ENCODE measurements around the gene GZF1.
"Not testable (repeated sequence)": the region's sequence is repeated elsewhere in the genome, so short reads cannot be mapped to it uniquely, and the experiment has no call there.

Gene GZF1

GRCh38 chr20:23347791-23348190 lies 14.2 kb upstream of the GZF1 start:
- FAIRE-seq = no peak

- not testable (repeated sequence) for FAIRE-seq
These were observed 13.5 kb upstream of the GZF1 start for GRCh38 chr20:23348510-23348909.

GRCh38 chr20:23349338-23350195 lies 12.4 kb upstream of the GZF1 start:
- FAIRE-seq = peak; percentile 43

GRCh38 chr20:23350196-23350903 lies 11.6 kb upstream of the GZF1 start, which contains the start of gene NXT1:
TSS of gene NXT1 (plus strand) at chr20:23350791. CDS start at chr20:23354042, 3,251 bp downstream.
- peak; percentile 70 for FAIRE-seq

- FAIRE-seq = no peak
These were observed 10.8 kb upstream of the GZF1 start for GRCh38 chr20:23350904-23351838.

DNA sequence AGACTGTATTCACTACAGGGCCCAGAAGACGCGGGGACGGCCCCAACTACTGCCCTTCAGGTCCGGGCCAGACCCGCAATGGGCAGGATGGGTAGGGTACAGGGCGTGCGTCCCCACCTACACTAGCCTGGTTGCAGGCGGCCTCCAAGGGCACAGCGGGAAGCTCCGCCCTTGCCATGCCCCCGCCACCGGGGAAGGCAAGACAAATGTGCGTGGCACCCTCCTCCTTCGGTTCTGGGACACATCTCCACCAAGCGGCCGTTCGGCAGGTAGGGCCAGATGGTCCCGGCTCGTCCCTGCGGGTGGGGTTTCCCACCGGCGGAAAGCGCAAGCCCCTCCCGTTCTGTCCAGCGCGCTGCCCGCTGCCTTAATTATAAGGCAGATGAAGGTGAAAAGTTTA lies 5.8 kb upstream of the GZF1 start:
- no peak for FAIRE-seq

- peak; percentile 41 for FAIRE-seq
These were observed 4.0 kb upstream of the GZF1 start for GRCh38 chr20:23357767-23358562.

DNA sequence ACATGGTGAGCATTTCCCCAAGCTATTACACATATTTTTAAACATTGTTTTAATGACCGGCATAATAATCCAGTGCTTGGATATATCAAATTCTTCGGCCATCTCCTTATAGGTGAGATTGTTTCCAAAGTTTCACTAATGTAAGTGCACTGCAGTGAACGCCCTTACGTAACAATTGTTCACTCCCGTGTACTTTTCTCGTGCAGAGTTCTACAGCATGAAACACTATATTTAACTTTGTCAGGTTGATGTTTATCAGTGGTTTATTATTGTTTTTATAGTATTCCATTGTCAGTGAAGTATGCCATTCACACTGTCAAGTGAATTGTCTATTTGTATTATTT lies 3.4 kb upstream of the GZF1 start:
- no peak for FAIRE-seq

DNA sequence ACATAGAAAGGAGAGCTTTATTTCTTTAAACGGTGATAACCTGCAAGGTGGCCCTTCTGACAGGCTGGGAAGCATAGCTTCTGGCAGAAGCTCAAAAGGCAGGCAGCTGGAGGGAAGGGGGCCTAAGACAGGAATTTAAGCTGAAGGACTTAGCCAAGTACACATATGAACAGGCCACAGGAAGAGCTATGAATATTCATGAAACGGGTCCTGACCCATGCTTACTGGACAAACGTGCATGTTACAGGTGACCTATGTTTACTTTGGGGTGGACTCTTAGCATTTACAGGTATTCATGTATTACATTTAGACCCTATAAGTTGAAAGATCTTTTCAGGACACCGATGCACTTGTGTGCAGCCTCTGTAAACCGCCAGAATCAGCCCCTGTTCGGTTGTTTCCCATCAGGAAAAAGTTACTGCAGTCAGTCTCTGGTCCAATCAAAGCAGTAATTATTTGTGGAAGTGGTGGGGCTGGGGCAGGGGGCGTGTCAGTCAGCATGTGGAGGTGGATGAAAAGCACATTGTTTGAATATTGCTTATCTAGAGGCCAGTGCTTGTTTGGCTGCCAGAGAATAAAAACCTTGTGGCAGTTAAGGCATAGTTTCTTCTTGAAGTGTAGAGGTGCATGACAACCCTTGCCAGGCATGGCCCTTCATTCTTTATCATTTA lies 2.9 kb upstream of the GZF1 start:
- no peak for FAIRE-seq

DNA sequence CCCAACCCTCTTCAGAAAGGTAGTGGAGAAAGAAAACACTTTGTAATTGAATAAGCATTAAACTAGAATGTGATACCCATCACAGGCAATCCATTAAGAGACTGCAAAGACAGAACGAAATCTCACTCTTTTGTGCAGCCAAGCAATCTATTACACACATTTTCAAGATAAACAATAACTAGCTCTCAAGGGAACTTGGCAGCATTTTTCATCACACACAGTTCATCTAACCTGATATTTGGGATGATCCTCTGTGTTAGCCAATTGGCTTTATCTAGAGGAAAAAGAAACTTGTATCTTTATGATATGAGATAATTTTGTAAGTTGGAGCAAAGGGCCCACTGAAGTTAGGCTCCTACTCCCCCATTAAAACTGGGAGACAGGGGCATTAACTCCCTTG lies 1.5 kb upstream of the GZF1 start:
- no peak for FAIRE-seq

GRCh38 chr20:23361119-23361475 lies 885 bp upstream of the GZF1 start:
- FAIRE-seq = no peak

DNA sequence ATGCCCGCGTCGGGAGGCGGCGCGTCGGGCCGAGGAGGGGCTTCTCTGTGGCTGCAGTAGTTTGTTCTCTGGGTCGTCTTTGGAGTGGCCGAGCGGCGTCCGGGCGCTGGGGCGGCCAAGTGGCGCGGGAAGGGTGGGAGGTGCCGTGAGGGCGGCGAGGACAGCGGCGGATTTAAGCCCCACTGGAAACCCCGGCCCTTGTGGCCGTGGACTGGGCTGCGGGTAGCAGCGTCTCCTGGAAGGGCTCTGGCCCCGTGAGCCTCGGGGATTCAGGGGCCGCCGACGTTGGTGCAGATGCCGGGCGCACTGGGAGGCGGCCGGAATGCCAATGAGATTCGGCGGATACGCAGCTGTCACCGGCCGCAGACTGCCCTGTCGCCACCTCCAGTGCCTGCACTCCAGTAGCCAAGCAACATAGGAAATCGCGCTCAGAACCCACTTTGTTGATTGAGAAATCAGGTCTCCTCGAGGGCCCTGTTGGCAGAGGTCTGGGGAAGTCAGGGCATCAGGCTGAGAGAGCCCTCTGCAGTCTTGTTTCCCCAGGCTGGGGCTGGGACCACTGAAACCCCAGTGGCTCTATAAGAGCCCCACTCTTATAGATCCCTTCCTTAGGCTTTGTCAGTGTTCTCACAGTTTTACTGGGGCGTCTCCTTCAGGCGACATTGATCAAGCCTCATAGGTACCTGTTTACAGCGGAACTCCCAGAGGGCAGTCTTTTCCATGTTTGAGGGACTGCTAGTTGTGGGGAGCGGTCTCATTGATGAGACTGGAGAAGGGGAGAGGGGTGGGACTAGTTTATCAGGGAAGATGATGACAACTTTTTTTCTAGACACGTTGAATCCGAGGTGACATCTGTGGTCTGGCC lies 642 bp downstream of the GZF1 start:
- FAIRE-seq = no peak

GRCh38 chr20:23363257-23363649 lies 1.3 kb downstream of the GZF1 start:
- FAIRE-seq = no peak

DNA sequence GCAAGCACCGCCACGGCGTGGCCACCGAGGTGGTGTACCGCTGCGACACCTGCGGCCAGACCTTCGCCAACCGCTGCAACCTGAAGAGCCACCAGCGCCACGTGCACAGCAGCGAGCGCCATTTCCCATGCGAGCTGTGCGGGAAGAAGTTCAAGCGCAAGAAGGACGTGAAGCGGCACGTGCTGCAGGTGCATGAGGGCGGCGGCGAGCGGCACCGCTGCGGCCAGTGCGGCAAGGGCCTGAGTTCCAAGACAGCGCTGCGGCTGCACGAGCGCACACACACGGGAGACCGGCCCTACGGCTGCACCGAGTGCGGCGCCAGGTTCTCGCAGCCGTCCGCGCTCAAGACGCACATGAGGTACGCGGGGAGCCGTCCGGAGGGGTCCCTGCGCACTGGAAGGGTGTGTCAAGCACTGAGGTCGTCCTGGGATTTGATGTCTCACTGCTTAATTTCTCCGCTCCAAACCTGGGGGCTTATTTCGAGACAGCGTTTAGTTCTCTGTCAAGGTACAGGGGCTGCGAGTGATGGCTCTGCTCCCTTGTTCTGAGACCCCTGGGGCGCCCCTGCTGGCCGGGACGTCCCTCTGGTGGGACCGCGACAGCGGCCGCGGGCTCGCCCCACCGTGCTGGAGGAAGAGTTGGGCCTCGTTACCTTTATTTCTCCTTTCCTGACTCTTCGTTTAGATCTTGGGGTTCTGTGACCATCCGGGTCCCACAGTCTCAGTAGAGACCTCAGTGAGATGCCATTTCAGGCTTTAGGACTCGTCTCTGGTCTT lies 3.6 kb downstream of the GZF1 start:
- FAIRE-seq = no peak

- FAIRE-seq = peak; percentile 71
These were observed 4.4 kb downstream of the GZF1 start for GRCh38 chr20:23366384-23366783.

GRCh38 chr20:23367770-23368169 lies 5.8 kb downstream of the GZF1 start:
- FAIRE-seq = no peak

GRCh38 chr20:23368316-23369071 lies 6.5 kb downstream of the GZF1 start:
- no peak for FAIRE-seq

DNA sequence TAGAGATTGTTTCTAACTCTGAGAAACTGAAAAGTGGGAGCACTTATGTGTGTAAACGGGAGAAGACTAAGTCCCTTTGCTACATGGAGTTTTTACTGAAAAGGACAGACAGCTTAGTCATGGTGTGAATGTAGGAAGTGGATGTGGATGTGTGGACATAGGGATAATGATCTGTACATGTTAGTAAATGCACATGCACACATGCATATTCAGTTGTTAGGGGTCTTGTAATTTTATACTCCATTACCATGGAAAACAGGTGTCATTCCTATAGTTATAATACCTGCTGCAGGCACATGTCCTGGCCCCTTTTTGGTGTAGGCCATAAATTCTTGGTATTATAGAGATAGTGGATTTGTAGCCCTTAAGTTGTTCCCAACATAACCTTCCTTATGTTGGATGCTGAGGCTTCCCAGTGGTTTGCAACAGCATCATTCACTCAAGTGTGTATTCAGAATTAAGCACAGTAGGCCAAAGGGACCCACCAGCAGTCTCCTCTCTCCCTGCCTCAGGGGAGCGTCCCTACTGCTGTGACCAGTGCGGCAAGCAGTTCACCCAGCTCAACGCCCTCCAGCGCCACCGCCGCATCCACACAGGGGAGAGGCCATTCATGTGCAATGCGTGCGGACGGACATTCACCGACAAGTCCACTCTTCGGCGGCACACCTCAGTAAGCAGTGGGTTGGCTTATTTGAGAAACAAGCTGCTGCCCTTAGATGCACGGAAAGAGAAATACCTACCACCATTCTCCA lies 7.3 kb downstream of the GZF1 start:
- FAIRE-seq = no peak
